Measurements from ENCODE around the gene PXDC1.
"Not testable (repeated sequence)": the region's sequence is repeated elsewhere in the genome, so short reads cannot be mapped to it uniquely, and the experiment has no call there.

The PXDC1 gene

DNA sequence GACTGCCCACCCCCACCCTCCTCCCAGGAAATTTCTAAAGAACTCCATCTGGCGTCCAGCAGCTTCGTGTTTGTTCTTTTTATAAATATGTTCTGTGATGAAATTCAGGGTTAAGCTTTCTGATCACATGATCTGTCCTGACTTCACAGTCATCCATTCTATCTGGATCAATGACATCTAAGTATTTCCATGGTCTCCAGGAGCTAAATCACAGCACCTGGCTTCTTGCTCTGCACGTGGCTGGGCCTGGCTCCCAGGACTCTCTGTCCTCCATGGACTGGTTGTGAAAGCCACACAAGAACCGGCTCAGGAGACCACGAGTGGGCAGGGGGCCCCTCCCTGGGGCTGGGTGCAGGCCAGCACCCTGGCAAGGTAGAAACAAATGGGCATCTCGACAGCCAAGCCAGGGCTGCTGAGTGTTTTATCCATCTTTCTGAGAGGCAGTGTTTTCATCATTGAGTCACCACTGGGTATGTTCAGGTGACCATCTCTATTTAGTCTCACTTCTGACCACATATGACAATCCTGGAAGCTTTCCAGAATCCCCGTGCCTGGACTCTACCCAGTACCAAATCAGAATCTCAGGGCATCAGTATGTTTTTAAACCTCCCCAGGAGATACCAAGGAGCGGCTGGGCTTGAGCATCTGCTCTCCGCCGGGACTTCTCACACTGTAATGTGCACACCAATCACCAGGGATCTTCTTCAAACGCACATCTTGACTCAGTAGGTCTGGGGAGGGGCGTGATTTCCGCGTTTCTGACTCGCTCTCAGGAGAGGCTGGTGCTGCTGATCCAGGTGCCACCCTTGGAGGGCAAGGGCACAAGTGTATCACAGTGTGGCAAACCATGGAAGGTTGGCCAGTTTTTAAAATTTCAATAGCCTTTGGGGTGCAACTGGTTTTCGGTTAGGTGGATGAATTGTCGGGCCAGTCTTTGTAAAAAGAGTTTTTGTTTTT, 31.6 kb upstream of the PXDC1 start:
- DNase-seq: no peak

DNA sequence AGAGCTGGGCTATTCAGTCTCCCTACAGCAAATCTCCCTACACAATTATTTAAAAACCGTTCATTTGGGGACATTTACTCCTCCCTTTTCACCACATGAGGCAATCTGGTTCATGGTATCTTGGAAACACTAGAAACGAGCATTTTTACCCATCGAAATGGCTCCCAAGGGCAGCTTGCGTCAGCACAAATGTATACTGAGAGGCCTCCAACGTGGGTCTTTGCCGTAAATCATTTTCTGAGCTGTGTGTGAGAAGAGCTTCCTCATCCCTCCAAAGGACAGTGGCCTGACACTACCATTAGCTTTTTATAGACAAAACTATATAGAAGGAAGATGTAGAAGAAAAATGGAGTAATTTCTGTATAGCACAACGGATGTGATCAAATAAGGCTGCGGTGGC, 30.0 kb upstream of the PXDC1 start:
- no peak for DNase-seq

DNA sequence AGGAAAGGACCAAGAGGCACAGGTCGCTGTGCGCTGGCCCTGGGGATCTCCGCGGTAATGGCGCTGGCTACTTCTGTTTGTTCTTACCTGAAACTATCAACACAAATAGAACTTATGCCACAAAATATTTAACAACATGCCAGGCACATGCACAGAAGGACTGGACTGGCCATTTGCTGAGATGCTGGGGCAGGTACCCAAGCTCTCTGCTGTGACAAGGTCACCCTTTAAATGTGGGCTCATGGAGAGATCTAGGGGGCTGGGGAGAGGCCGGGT, 28.0 kb upstream of the PXDC1 start:
- no peak for DNase-seq

DNA sequence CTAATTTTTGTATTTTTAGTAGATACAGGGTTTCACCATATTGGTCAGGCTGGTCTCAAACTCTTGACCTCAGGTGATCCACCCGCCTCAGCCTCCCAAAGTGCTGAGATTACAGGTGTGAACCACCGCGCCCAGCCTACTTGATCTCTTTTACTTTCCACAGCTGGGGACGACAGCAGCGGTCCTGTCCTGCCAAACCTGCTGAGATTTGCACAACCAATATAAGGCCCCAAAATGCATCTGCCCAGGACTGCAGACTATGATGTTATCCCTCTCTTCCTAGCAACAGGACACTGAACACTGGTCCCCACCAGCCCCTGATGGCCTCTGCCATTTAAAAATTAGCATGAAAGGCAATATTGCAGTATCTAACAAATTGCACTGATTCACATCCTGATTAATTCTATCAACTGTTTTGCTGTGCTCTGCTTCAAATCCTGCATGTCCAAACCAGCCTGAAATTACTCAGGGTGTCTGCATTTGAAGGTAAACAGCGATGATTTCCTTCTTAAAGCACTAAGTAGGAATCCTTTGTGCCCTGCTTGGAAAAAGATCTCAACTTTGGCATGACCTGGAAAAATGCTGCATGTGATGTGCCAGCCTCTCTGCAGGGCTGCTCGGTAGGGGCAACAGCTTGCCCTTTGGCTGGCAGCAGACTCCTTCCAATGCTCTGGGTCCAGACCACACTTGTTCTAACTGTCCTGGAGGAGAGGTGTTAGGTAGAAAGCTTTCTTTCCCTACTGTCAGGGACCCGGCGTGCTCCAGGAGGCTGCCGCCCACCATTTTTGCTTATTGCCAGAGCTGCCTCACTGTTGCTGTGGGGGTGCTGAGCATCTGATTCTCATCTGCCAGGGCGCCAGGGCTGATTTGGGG, 27.4 kb upstream of the PXDC1 start:
- no peak for DNase-seq

DNA sequence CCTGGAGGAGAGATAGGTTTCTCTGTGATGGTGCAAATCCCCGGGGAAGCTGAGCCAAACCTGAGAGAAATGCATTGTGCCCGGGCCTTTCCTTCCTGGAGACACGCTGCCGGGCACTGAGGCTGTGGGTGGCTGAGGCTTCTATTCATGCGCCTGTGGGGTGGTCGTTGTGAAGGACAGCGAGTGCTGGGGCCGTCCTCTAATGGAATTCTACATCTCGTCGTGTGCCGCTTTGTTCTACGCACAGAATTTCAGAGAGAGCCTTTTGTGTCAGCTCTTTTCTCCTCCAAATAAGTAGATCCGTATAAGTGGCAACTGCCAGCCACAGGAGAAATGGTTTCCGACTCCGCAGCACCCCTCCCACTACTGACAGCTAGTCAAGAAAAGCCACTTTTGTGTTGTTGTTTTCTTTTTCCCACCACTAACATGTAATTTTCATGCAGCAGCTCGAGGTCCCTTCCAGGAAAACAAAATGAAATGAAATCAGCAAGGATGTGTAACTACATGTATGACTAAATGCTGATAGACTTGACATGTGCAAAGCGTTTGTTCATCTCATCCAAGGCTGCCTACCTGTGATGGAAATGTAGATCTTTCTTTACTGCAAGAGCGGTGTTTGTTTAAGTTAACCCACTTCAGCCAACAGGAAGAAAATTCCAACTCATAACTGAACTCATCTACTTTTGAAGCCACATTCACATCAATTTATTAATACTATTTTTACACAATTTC, 26.4 kb upstream of the PXDC1 start:
- DNase-seq: no peak

DNA sequence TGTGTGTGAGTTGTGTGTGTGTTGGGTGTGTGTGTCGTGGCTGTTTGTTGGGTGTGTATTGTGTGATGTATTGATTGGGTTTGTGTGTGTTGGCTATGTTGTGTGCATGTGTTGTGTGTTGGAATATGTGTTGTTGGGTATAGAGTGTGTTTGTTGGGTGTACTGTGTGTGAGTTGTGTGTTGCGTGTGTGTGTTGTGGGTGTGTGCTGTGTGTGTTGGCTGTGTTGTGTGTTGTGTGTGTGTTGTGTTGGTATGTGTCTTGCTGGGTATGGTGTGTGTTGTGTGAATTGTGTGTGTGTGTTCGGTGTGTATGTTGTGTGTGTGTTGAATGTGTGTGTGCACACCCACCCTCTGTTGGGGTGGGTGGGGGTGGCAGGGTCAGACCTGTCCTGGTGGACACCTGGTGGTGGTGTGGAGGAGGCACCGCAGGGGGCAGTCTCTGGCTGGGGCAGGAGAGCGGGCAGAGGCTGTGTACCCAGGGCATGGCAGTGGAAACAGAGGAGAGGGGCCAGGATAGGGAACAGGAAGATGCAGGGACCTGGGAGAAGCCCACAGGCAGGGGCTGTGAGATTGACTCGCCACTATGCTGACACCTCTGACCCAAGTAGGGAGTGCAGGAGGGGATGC, 25.5 kb upstream of the PXDC1 start:
- peak; percentile 32 for DNase-seq

DNA sequence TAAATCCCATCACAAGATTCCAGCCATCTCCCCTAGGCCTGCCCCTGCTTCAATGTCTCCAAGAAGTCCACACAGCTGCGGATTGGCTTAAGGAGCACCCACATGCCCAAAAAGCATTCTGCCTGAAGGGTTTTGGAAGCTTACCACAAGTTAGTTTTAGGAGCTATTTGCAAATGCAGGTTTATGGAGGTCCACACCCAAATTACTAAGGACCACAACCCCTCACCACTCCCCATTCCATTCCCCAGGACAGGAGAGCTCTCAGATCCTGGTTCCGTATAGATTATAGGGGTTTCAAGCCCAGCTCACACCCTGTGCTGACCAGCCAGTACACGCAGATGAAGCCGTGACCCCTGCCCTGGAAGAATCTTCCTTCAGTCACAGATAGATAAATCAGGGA, 24.3 kb upstream of the PXDC1 start:
- DNase-seq: no peak

DNA sequence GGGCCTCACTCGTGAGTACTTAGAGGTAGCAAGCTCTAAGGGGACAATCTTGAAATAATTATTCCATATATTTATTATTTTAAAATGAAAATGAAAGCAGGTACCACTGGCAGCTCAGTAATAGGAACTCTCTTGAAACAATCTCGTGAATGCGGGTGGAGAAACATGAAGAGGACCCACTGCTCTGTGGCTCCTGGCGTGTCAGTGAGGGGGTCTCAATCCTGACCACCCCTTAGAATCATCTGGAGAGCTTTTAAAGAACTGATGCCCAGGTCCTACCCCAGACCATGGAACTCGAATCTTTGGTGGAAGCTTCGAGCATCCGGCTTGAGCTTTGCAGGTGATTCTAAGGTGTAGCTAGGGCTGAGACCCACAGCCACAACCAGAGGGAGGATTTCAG, 23.9 kb upstream of the PXDC1 start:
- DNase-seq: no peak

DNA sequence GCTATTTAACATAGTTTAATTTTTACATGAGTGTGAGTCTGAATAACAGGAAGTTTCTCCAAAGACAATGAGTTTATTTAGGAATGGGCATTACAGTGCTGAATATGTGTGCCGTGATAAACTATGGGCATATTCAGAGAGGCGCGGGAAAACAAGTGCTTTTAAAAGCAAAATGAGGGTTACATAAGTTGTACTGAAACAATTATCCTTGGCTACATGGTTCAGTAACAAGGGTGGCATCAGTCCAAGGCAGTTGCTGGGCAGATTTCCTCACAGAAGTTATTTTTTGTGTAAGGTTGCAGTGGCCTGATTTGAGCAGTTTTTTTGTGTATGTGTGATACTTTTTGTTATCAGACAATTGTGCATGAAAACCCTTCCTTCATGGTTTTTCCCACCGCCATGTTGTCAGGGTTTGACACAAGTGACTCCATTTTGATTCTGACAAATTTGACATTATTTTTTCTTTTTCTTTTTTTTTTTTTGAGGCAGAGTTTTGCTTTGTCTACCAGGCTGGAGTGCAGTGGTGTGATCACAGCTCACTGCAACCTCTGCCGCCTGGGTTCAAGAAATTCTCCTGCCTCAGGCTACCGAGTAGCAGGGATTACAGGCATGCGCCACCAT, 22.3 kb upstream of the PXDC1 start:
- DNase-seq: peak; percentile 40

DNA sequence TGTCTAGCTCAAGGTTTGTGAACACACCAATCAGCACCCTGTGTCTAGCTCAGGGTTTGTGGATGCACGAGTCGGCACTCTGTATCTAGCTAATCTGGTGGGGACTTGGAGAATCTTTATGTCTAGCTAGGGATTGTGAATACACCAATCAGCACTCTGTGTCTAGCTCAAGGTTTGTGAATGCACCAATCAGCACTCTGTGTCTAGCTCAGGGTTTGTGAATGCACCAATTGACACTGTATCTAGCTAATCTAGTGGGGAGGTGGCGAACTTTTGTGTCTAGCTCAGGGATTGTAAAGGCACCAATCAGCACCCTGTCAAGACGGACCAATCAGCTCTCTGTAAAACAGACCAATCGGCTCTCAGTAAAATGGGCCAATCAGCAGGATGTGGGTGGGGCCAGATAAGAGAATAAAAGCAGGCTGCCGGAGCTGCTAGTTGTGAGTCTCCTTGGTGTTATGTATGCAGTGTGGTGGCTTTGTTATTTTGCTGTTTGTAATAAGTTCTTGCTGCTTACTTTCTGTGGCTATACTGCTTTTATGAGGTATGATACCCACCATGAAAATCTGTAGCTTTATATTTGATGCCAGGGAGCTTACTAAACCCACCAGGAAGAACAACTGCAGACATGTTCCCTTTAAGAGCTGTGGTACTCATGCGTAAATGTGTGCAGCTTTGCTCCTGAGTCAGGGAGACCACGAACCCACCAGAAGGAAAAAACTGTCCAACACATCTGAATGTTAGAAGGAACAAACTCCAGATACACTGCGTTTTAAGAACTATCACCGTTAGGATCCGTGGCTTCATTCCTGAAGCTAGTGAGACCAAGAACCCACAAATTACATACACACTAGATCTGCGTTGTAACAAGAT, 20.9 kb upstream of the PXDC1 start:
- DNase-seq: not testable (repeated sequence)

DNA sequence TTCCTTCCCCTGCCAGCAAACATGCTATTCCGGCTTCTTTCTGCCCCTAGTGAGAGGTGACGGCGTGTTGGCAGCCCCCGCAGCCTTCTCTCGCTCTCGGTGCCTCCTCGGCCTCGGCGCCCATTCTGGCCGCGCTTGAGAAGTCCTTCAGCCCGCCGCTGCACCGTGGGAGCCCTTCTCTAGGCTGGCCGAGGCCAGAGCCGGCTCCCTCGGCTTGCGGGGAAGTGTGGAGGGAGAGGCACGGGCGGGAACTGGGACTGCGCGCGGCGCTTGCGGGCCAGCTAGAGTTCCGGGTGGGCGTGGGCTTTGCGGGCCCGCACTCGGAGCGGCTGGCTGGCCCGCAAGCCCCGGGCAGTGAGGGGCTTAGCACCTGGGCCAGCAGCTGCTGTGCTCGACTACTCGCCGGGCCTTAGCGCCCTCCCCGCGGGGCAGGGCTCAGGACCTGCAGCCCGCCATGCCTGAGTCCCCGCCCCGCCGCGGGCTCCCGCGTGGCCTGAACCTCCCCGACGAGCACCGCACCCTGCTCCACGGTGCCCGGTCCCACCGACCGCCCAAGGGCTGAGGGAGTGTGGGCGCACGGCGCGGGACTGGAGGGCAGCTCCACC, 20.0 kb upstream of the PXDC1 start:
- DNase-seq: no peak

DNA sequence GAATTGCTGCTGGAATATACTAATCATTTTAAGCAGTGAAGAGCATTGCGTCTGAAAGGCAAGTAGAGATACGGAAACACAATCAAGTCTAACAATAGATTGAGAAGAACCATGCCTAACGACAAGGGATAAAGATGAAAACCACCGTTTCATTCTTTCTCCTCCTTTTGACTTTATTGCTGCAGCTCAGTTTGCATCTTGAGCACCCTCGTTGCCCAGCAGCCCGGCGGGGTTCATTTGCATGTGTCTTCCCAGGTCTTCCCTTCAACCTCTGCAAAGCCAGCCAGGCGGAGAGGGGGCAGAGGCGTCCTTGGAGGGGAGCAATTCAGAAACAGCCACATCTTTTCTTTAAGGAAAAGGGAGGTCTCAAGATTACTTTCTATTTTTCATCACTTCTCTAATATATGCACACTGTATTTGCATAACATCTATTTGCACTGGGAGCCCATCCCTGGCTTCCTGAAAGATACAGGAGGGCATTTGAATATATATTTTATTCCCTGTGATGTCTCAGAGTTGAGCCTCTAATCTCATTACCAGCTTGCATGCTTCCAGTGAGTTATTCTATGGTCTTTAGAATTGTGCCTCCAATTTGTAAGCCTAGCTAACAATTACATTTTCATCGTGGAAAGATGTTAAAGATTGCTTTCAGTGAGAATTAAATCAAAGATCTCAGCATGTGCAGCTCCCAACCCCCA, 18.7 kb upstream of the PXDC1 start:
- DNase-seq: no peak

DNA sequence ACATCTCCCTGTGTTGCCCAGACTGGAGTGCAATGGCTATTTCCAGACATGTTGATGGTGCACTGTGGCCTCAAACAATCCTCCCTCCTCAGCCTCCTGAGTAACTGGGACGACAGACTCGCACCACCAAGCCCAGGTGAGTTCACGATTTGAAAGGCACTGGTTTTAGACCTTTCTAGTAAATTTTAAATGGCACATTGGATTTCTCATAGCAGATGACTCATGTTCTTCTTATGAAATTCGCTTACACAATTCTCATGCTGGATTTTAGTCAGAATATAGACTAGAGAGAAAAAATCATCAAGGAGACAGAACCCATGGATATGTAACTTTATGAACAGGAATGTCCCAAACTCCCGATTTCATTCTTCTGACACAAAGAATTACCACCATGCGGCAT, 18.1 kb upstream of the PXDC1 start:
- DNase-seq: no peak

DNA sequence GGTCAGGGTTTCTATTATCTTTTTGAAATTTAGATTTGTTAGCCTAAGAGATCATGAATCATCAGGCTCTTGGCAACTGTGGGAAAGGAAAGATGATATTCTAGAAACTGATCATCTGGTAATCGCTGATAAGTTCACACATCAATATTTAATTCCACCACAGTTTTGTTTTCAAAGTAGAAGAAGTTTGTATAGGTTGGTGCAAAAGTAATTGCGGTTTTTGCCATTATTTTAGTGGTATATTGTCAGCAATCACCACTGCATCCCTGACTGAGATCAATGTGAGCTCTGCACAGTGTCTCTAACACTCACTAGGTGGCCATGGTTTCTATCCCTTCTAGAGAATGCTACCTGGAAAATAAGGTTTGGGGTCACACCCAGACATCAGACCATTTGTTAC, 17.0 kb upstream of the PXDC1 start:
- DNase-seq: no peak

DNA sequence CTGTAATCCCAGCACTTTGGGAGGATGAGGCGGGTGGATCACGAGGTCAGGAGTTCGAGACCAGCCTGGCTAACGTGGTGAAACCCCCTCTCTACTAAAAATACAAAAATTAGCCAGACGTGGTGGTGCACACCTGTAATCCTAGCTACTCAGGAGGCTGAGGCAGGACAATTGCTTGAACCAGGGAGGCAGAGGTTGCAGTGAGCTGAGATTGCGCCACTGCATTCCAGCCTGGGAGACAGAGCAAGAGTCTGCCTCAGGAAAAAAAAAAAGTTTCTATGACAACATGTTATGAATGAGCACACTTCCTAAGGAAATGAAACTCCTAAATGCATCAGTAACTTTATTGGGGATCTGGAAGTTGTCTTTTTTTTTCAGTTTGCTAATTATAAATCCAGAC, 16.0 kb upstream of the PXDC1 start:
- DNase-seq: not testable (repeated sequence)

DNA sequence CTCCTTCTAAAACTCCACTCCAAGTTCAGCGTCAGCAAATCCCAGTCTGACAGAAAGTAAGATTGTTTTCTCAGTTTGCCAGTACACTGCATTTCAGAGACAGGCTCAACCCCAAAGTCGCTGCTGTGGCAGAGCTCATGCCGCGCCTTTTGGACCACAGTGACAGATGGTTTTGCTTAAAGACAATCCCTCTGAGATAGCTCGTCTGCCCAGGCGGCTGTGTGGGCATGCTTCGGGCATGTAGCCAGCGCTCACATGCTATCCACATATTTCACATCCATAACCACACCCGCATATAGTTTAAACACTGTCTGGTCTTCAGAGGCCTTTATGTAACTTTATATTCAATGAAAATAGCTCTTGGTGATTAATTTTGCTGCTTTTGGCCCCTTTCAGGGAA, 14.7 kb upstream of the PXDC1 start:
- peak; percentile 95 for DNase-seq

DNA sequence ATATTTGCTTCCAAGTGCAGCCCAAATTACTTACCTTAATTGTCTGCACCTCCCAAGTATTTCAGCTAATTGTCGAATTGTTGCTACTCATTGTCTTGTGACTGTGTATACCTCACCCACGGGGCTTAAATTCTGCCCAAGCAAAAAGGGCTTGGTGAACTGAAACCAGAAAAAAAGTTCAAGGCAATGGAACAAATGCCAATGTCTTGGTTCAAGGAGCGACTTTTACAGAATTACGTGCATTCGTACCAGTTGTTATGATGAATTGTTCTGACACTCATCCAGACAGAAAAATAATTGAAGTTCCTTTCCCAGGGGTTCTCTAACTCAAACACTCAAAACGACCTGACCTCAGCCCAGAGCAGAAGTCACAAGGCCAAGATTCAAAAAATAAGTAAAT, 13.9 kb upstream of the PXDC1 start:
- DNase-seq: peak; percentile 22

DNA sequence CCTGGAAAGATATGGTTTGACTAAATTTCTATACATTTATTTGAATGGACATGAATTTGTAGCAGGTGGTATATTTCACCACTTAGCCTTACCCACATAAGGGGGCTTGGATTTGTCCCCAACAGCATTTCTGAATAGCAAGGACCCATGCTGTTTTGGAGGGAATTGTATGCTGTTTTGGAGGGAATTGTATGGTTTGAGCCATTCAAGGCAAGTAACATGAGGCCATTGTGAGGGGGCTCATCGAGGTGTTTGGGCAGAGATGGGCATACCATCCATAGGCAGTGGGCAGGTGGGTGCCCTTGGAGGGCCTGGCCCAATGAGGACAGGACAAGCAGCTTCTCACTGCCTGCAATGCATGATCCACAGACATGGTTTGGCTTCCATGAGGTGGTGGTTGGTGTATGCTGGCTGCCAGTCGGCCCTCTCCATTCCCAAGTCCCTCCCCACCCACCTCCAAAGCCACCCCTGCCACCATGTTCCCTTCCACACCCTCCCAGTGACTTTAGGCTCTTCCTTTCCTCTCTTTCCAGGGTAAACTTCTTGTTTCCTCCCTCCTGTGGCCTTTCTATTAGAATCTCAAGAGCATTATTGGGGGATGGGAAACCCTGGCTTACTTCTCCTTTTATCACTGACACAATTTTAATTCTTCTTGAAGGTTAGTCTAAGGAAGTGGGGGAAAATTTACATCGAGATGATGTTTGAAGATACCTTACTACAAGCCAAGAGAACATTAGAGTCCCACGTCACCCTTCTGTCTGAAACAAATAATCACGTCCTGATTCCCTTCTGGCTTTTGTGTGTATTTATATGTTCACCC, 13.2 kb upstream of the PXDC1 start:
- DNase-seq: no peak

DNA sequence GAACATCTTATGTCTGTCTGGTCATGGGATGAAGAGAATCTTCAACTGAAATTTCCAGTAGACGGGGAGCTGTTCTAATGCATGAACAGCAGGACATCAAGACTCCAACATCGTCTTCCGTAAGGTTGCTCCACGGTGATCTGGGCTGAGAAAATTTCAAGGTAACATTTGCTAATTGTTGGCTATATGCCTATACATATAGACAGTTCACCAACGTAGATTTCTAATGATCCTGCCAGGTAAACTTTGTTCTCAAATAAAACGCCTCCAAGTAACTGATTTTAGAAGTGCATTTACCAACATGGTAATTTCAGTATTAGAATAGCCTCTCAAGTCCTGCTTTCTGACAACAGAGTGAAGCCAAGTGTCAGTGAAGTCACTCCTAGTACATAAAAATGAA, 11.3 kb upstream of the PXDC1 start:
- DNase-seq: no peak

DNA sequence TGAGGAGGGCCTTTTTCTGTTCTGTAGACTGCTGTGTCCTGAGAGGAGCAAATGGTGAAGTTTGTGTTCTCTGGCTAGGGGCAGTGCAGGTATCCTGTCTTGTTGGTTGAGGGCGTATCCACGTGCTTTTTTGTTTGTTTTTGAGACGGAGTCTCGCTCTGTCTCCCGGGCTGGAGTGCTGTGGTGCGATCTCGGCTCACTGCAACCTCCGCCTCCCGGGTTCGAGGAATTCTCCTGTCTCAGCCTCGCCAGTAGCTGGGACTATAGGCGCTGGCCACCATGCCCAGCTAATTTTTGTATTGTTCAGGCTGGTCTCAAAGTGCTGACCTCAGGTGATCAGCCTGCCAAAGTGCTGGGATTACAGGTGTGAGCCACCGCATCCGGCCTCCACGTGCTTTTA, 10.8 kb upstream of the PXDC1 start:
- no peak for DNase-seq
